ENCODE results near the gene EDIL3. TPM values are rescaled to one million over a fixed set of nuclear protein-coding genes. Genes with fewer than 3 reads are reported as not detected.

EDIL3 gene
- total RNA-seq, 1 experiment from 2014 or later = 17.6 TPM

DNA sequence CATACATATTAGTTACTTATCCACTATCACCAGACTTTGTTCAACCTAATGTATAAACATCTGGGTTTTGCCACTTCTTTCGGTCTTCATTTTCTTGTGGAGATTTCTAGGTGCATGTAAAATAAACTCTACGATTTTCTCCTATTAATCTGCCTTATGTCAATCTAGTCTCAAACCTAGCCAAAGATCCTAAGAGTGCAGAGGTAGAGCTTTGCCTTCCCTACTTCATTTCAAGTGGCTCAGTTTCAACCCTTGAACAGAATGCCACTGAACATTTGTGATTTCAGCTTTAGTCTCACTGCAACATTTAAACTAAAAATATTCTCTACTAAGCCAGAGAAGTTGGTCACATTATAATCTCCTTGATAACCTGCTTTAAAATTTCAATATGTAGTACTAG lies 94.0 kb downstream of the EDIL3 start:
- Histone ChIP-seq H3K36me3 (ENCODE audit: control insufficient read depth, insufficient read depth, low read length) (no peaks in the 10 kb centered on the region), H3K9me3 (ENCODE audit: control insufficient read depth, insufficient read depth, low read depth, low read length) (no peaks in the 10 kb centered on the region), H3K27ac (ENCODE audit: low read length) (no peak overlapping the region), H3K4me1 (ENCODE audit: control insufficient read depth, insufficient read depth, low read length) (no peaks in the 10 kb centered on the region; the same call in 1 of the 2 replicates), H3K27me3 (ENCODE audit: control insufficient read depth, insufficient read depth, low read length) (no peaks in the 10 kb centered on the region), H3K4me3 (ENCODE audit: low read depth in 2 of 2, low read length in 2 of 2) (no peak overlapping the region)
- POLR2A ChIA-PET = no interaction called here
- ATAC-seq (no peak), DNase-seq (ENCODE audit: low read depth, low spot score) (no peak)
- intact Hi-C loops (cut with micrococcal nuclease; ENCODE audit: unreplicated experiment) (no loop called here), in situ Hi-C loops (cut with HindIII; ENCODE audit: low pct_unique_long_range_greater_than_20kb, low sequenced_read_pairs) (no loop called here)
- no TSS peak for BruUV-seq (replicated peaks)
- CTCF ChIA-PET = no interaction called here
- no peak for TF ChIP-seq POLR2AphosphoS5 (IDR thresholded peaks at IDR 0.05; ENCODE audit: low read depth, low read length)
- no peak for TF ChIP-seq SIN3A (IDR thresholded peaks at IDR 0.05; ENCODE audit: borderline replicate concordance, insufficient read depth, low read depth, low read length)
- TF ChIP-seq TCF7L2 (IDR thresholded peaks at IDR 0.05; ENCODE audit: low read depth, low read length) = no peak
- TF ChIP-seq, protein P1, sequence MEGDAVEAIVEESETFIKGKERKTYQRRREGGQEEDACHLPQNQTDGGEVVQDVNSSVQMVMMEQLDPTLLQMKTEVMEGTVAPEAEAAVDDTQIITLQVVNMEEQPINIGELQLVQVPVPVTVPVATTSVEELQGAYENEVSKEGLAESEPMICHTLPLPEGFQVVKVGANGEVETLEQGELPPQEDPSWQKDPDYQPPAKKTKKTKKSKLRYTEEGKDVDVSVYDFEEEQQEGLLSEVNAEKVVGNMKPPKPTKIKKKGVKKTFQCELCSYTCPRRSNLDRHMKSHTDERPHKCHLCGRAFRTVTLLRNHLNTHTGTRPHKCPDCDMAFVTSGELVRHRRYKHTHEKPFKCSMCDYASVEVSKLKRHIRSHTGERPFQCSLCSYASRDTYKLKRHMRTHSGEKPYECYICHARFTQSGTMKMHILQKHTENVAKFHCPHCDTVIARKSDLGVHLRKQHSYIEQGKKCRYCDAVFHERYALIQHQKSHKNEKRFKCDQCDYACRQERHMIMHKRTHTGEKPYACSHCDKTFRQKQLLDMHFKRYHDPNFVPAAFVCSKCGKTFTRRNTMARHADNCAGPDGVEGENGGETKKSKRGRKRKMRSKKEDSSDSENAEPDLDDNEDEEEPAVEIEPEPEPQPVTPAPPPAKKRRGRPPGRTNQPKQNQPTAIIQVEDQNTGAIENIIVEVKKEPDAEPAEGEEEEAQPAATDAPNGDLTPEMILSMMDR (IDR thresholded peaks at IDR 0.05) = no peak
- TF ChIP-seq, protein P2, sequence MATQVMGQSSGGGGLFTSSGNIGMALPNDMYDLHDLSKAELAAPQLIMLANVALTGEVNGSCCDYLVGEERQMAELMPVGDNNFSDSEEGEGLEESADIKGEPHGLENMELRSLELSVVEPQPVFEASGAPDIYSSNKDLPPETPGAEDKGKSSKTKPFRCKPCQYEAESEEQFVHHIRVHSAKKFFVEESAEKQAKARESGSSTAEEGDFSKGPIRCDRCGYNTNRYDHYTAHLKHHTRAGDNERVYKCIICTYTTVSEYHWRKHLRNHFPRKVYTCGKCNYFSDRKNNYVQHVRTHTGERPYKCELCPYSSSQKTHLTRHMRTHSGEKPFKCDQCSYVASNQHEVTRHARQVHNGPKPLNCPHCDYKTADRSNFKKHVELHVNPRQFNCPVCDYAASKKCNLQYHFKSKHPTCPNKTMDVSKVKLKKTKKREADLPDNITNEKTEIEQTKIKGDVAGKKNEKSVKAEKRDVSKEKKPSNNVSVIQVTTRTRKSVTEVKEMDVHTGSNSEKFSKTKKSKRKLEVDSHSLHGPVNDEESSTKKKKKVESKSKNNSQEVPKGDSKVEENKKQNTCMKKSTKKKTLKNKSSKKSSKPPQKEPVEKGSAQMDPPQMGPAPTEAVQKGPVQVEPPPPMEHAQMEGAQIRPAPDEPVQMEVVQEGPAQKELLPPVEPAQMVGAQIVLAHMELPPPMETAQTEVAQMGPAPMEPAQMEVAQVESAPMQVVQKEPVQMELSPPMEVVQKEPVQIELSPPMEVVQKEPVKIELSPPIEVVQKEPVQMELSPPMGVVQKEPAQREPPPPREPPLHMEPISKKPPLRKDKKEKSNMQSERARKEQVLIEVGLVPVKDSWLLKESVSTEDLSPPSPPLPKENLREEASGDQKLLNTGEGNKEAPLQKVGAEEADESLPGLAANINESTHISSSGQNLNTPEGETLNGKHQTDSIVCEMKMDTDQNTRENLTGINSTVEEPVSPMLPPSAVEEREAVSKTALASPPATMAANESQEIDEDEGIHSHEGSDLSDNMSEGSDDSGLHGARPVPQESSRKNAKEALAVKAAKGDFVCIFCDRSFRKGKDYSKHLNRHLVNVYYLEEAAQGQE (IDR thresholded peaks at IDR 0.05; ENCODE audit: insufficient read depth in 1 of 2, low read depth in 2 of 2, low read length in 1 of 2) = no peak

DNA sequence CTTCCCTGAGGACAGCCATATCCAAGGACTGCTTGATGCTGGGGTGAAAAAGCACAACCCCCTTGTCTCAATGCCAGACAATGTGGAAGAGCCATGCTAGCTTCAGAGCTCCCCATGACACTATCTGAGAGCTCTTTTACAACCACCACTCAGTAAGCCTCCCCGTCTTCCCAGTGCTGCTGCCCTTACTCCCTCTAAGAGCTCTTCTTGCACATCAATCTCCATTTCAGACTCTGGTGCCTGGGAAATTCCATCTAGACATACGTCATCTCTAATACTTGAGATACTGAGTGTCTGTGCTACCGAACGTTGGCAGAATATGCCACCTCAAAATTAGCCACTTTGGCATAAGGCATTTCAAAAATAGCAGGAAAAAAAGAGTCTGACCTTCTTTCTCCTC lies 94.5 kb downstream of the EDIL3 start:
- no peaks in the 10 kb centered on the region; the same call in 1 of the 2 replicates for H3K4me1 ChIP-seq (ENCODE audit: control insufficient read depth, insufficient read depth, low read length)
- BruUV-seq (replicated peaks) = no TSS peak
- DNase-seq (ENCODE audit: low read depth, low spot score) (no peak), ATAC-seq (no peak)
- TF ChIP-seq TCF7L2 (IDR thresholded peaks at IDR 0.05; ENCODE audit: low read depth, low read length) (no peak), SIN3A (IDR thresholded peaks at IDR 0.05; ENCODE audit: borderline replicate concordance, insufficient read depth, low read depth, low read length) (no peak), POLR2AphosphoS5 (IDR thresholded peaks at IDR 0.05; ENCODE audit: low read depth, low read length) (no peak)
- TF ChIP-seq, protein P2 (IDR thresholded peaks at IDR 0.05; ENCODE audit: insufficient read depth in 1 of 2, low read depth in 2 of 2, low read length in 1 of 2) = no peak
- TF ChIP-seq, protein P1 (IDR thresholded peaks at IDR 0.05) = no peak
- POLR2A ChIA-PET = no interaction called here
- no peaks in the 10 kb centered on the region for H3K27me3 ChIP-seq (ENCODE audit: control insufficient read depth, insufficient read depth, low read length)
- in situ Hi-C loops (cut with HindIII; ENCODE audit: low pct_unique_long_range_greater_than_20kb, low sequenced_read_pairs) = no loop called here
- H3K36me3 ChIP-seq (ENCODE audit: control insufficient read depth, insufficient read depth, low read length) = no peaks in the 10 kb centered on the region
- no peaks in the 10 kb centered on the region for H3K9me3 ChIP-seq (ENCODE audit: control insufficient read depth, insufficient read depth, low read depth, low read length)
- no peak overlapping the region for H3K4me3 ChIP-seq (ENCODE audit: low read depth in 2 of 2, low read length in 2 of 2)
- no peak overlapping the region for H3K27ac ChIP-seq (ENCODE audit: low read length)
- CTCF ChIA-PET = no interaction called here
- intact Hi-C loops (cut with micrococcal nuclease; ENCODE audit: unreplicated experiment) = no loop called here
